GM19193 (cell line): Measurements from ENCODE around the gene CHN1.

Experiments
- POLR2A ChIP-seq: IDR thresholded peaks from 4 replicates; pipeline ENCODE4 v1.6.1; 2011; ENCODE audit not compliant: insufficient read depth, insufficient read length; ENCODE audit errors: extremely low read depth

The CHN1 gene

DNA sequence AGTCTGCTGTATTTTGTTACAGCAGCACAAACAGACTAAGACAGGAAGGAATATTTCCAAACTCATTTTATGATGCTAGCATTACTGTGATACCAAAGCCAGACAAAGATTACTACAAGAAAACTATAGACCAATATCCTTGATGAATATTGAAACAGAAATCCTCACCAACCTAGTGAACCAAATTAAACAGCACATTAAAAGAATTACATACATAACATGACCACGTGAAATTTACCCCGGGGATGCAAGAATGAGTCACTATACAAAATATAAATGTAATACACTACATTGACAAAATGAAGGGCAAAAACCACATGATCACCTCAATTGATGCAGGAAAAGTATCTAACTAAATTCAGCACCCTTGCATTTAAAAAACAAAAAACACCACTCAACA, 112.6 kb downstream of the CHN1 start:
- TF ChIP-seq POLR2A: no peak

- TF ChIP-seq POLR2A: no peak
These were observed 116.4 kb downstream of the CHN1 start for GRCh38 chr2:174888646-174889271.

DNA sequence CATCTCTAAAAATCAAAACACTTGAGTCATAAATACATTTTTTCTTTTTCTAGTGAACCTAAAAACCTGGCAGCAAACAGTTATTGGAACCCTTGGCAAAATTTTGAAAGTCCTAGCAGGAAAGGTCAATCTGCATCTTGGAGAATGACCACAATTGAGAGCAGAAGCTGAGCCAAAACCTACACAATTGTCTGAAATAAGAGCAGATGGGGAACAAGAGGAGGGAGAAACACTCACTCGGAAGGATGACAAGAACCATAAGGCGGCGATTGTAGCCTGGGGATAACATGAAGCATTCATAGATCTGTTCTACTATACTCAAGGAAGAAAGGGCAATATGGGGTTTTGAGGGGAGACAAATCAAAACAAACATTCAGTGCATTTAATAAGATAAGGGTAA, 117.0 kb downstream of the CHN1 start:
- TF ChIP-seq POLR2A: no peak

GRCh38 chr2:174882416-174882815, 122.8 kb downstream of the CHN1 start:
- TF ChIP-seq POLR2A: no peak

DNA sequence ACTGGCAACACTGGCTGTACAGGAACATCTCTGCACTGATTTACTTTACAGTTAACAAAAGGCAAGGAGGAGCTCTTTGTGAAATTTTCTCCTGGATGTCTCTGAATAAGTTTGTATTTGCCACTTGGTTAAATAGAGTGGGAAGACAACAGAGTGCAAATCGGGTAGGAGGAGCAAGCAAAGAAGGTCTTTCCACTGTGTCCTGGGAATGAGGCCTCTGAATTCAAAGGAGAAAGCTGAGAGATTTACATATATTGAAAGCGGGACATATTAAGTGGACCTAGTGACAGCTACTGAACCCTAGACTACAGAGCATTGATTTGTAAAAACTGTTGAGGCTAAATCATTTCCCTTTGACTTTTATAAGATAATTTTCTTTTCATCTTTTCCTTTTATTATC, 123.5 kb downstream of the CHN1 start:
- TF ChIP-seq POLR2A: no peak

DNA sequence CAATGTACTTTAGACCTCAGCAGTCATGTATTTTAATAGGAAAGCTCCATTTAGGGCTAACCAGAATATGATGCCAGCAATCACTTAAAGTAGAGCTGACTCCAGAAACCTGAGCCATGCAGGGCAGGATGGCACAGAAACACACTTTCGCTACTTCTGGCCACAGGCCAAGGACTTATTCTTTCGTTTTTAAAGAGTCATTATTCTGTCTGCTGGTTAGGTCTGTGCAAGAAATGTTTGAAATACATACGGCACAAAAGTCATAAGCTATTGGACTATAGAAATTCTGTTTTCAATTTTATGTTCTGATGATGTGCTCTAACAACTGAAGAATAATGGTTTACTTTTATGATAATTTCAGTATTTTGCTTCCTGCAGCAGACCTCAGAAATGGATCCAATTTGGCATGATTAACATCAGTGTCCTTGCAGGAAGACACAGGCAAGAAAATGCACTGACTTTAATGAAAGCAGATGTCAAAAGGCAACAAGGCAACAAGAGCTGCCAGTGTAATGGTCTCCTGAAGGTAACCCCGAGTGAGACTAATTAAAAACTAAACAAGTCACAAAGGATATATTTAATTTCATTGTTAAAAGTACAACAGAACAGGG, 126.5 kb downstream of the CHN1 start:
- TF ChIP-seq POLR2A: no peak

GRCh38 chr2:174877751-174878150, 127.4 kb downstream of the CHN1 start:
- no peak for TF ChIP-seq POLR2A

DNA sequence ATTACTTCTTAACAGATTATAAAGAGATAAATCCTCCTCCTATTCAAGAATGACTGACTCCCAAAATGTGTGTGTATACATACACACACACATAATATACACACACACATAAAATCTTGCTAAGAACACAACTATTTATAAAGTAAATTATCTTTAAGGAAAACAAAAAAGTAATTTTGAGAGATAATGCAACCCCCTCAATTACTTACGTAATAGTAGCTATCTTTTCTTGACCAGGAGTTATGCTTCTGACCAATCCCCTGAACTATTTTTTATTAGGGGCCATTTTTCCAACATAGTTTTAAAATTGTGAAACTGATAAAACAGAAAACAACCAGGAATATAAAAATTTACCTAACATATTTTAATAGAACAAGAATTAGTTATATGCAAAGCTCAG, 127.9 kb downstream of the CHN1 start:
- no peak for TF ChIP-seq POLR2A

DNA sequence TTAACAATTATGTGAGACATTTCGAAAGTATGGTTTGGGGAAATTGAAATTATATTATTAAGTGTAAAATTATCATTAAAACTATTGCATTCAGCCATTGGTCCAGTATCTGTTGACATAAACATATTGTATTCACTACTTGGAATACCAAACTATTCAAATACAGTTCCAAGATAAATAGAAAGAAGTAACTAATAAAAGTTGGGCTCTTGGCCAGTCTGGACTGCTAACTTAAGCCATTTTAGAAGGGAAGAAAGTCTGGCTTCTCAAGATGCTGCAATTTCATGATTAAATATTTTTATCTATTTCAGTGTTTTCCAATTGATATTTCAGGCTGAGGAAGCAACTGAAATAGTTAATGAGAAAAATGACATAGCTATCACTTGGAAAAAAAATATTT, 131.1 kb downstream of the CHN1 start:
- TF ChIP-seq POLR2A: no peak

DNA sequence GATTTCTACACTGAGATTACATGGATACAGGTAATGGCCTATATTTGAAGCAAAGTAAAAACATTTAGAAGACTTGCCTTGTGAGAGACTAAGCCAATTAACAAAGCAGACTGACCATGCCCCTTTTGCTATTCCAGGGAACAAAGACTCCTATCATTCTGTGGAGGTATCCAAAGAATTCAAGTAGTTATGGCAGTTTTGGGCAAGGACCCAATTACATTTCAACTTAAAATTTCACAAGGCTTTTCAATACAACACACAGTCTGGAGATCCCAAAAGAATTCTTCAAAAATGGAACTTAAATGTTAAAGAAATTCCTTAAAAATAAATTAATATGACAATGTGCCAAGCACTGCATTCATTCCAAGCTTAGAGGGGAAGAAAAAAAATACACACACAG, 131.7 kb downstream of the CHN1 start:
- TF ChIP-seq POLR2A: no peak

- no peak for TF ChIP-seq POLR2A
These were observed 134.4 kb downstream of the CHN1 start for GRCh38 chr2:174870787-174871186.

- TF ChIP-seq POLR2A: no peak
These were observed 136.3 kb downstream of the CHN1 start for GRCh38 chr2:174868878-174869277.

- no peak for TF ChIP-seq POLR2A
These were observed 138.8 kb downstream of the CHN1 start for GRCh38 chr2:174866421-174866820.

DNA sequence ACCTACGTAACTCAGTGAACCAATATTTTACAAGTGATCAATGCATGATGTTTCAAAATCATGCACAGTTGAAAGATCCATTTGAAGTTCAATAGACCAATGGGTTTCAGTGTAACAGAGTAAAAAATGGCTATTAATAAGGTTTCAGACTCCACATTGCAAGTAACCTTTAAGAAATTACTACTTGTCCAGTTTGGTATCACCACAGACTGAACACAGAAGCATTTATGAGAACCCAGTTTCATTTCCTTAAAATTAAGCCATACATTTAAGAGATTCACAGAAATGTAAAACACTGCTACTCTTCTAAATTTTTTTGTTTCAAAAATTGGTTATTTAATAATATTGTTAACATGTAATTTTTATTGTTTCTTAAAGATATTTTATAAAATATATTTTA, 142.0 kb downstream of the CHN1 start:
- TF ChIP-seq POLR2A: no peak

- no peak for TF ChIP-seq POLR2A
These were observed 145.5 kb downstream of the CHN1 start for GRCh38 chr2:174859563-174860169.

DNA sequence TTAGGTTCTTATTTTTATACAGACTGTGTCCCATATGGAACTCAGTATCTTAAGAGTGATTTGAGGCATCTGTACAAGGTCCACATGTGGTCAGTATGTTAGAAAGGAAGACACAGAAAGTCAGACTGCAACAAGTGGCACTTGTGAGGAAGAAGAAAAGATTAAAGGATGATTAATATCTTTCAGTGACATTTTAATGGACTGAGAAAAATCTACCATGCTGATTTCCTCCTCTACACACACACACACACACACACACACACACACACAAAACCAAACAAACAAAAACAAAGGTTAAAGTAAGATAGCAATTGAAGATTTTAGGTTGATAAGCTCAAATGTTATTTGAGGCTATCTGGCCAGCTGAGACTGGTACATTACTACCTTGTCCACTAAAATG, 146.4 kb downstream of the CHN1 start:
- no peak for TF ChIP-seq POLR2A
